GM12878 (cell line): ENCODE measurements around the gene PTGS1.

ENCODE experiments used
- CHD4 ChIP-seq: fragments of 200-600 bp; sonication (generic); IDR thresholded peaks from 2 replicates; pipeline ENCODE4 v1.6.1; 2016; ENCODE audit warnings: mild to moderate bottlenecking
- EZH2 ChIP-seq: IDR thresholded peaks from 2 replicates; pipeline ENCODE4 v1.6.1; 2012; ENCODE audit warnings: low read depth, mild to moderate bottlenecking, control low read depth, inconsistent platforms, low read length, borderline replicate concordance; ENCODE audit not compliant: control insufficient read depth
- JUND ChIP-seq: IDR thresholded peaks from 2 replicates; pipeline ENCODE4 v1.6.1; 2012; ENCODE audit warnings: low read depth, mild to moderate bottlenecking, low read length, improper control_type of control experiment, moderate library complexity
- POLR2A ChIP-seq: IDR thresholded peaks from 2 replicates; pipeline ENCODE4 v1.6.1; 2011; ENCODE audit warnings: low read depth, mild to moderate bottlenecking, low read length
- RAD51 ChIP-seq: fragments of 450-650 bp; IDR thresholded peaks from 2 replicates; pipeline ENCODE4 v1.6.1; 2016; ENCODE audit warnings: moderate library complexity, mild to moderate bottlenecking, inconsistent platforms
- REST ChIP-seq: IDR thresholded peaks from 2 replicates; pipeline ENCODE4 v1.6.1; 2012; ENCODE audit warnings: mild to moderate bottlenecking, low read depth, low read length
- ZNF274 ChIP-seq: IDR thresholded peaks from one replicate; pipeline ENCODE4 v1.8.0; 2011; ENCODE audit not compliant: insufficient read length, insufficient read depth
- TF ChIP-seq, protein P1 (sequence below), 3 experiments: IDR thresholded peaks in 2 of 3; conservative IDR thresholded peaks in 1 of 3; 2 replicates each; pipeline ENCODE4 v1.5.1; 2011; ENCODE audit warnings: low read depth in 3 of 3, low read length in 3 of 3, mild to moderate bottlenecking in 3 of 3, control low read depth in 2 of 3, moderate library complexity in 2 of 3, inconsistent platforms in 1 of 3, mixed read lengths in 1 of 3; ENCODE audit not compliant: control insufficient read depth in 2 of 3, insufficient read depth in 1 of 3; ENCODE audit errors: extremely low read depth in 1 of 3

DNA sequence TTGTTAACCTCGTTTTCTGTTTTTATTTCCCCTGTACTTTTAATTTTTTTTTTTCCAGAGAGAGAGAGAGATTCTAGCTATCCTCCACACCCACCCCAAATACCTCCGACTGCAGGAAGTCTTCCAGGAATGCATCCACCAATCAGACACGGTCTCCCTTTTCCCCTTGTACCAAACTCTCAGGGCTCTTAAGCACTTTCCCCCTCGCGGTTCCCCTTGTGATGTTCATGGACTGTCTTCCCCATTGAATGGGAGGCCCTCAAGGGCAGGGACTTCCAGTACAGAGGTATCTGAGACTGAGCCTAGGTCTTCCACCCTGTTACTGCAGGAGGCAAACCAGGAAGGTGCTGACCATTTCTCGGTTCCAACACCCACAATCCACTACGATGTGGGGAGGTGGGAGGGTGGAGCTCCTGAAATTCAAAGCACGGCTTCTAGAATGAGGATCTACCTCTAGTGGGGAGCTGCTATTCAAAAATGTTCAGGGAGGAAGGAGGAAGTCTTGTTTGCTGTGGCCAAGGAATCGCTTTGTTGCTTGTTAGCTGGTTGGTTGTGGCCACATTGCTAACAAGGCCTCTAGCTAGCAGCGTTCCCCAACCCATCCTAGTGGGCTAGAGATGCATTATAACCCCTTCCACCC is 37.5 kb upstream of the PTGS1 start:
- TF ChIP-seq EZH2 (no peak), ZNF274 (no peak), JUND (no peak), REST (no peak), POLR2A (no peak), CHD4 (no peak), RAD51 (no peak)
- TF ChIP-seq, protein P1, sequence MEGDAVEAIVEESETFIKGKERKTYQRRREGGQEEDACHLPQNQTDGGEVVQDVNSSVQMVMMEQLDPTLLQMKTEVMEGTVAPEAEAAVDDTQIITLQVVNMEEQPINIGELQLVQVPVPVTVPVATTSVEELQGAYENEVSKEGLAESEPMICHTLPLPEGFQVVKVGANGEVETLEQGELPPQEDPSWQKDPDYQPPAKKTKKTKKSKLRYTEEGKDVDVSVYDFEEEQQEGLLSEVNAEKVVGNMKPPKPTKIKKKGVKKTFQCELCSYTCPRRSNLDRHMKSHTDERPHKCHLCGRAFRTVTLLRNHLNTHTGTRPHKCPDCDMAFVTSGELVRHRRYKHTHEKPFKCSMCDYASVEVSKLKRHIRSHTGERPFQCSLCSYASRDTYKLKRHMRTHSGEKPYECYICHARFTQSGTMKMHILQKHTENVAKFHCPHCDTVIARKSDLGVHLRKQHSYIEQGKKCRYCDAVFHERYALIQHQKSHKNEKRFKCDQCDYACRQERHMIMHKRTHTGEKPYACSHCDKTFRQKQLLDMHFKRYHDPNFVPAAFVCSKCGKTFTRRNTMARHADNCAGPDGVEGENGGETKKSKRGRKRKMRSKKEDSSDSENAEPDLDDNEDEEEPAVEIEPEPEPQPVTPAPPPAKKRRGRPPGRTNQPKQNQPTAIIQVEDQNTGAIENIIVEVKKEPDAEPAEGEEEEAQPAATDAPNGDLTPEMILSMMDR (IDR thresholded peaks at IDR 0.05 in 2 of 3, conservative IDR thresholded peaks at IDR 0.05 in 1 of 3; ENCODE audit: control insufficient read depth in 2 of 3, extremely low read depth in 1 of 3, insufficient read depth in 1 of 3, low read depth in 3 of 3, low read length in 3 of 3) = no peak
